HepG2 (cell line): ENCODE measurements around the gene C2CD4A. TPM values are rescaled to one million over a fixed set of nuclear protein-coding genes. Genes with fewer than 3 reads are reported as not detected.

Experiments used
- ATAC-seq: fragments of 200-7000 bp; cut with Tn5 transposase; 3 replicates; pipeline ENCODE4 v1.9.1; 2020; ENCODE audit warnings: mild to moderate bottlenecking, moderate library complexity
- BruUV-seq: library from RNA; stranded (reverse); fragments of 400-500 nt; replicated peaks from 2 replicates; lab custom pipeline; 2021; lab: Mats Ljungman, UMichigan
- CTCF ChIA-PET: fragments of 300-600 bp; formaldehyde crosslinking; extraction: SDS; loops from one replicate; lab custom pipeline; 2021; ENCODE audit warnings: low total read pairs, inconsistent platforms, low intra/inter-chr PET ratio; lab: Yijun Ruan, JAX
- POLR2A ChIA-PET: fragments of 350-600 bp; sonication (Branson Sonifier 250); formaldehyde crosslinking; loops from one replicate; lab custom pipeline; 2020; ENCODE audit warnings: antibody characterized with exemption, inconsistent platforms; lab: Yijun Ruan, JAX
- DNase-seq: peaks from one replicate; pipeline ENCODE4 v3.0.0-alpha.2; 2015; ENCODE audit warnings: low spot score
- FAIRE-seq: peaks from 3 replicates; lab custom pipeline; 2011; peaks lifted over from hg19 to GRCh38; lab: Jason Lieb, UNC
- H2AFZ ChIP-seq: one replicate; pipeline ENCODE4 v1.6.1; 2011; ENCODE audit warnings: low read length, inconsistent platforms
- H3K27ac ChIP-seq: fragments of 300-600 bp; 3 replicates; pipeline ENCODE4 v1.8.0; 2011; ENCODE audit warnings: mixed run types, mild to moderate bottlenecking, mixed read lengths, low read length, inconsistent platforms; ENCODE audit not compliant: insufficient read depth; ENCODE audit errors: extremely low read length
- H3K27me3 ChIP-seq, 2 experiments: fragments of 200-600 bp in 1 of 2; 2 replicates in 1 of 2; 3 replicates in 1 of 2; pipeline versions ENCODE4 v1.6.0 to v1.8.0; 2011; ENCODE audit warnings: low read length in 2 of 2, mild to moderate bottlenecking in 2 of 2, moderate library complexity in 2 of 2, inconsistent platforms in 1 of 2; ENCODE audit not compliant: insufficient read depth in 2 of 2, control insufficient read depth in 1 of 2
- H3K36me3 ChIP-seq, 2 experiments: fragments of 200-600 bp in 1 of 2; replicated peaks in 1 of 2; 2 replicates in 1 of 2; 3 replicates in 1 of 2; pipeline versions ENCODE4 v1.5.1 to v1.8.0; 2011; ENCODE audit warnings: low read length in 2 of 2, inconsistent platforms in 1 of 2; ENCODE audit not compliant: insufficient read depth in 2 of 2, control insufficient read depth in 1 of 2
- H3K4me1 ChIP-seq: 2 replicates; pipeline ENCODE4 v1.5.1; 2012; ENCODE audit warnings: low read length, inconsistent platforms; ENCODE audit not compliant: insufficient read depth
- H3K4me2 ChIP-seq: 2 replicates; pipeline ENCODE4 v1.6.0; 2011; ENCODE audit warnings: low read depth, low read length, inconsistent platforms
- H3K4me3 ChIP-seq, 3 experiments: fragments of 200-600 bp in 1 of 3; sonication (generic), shearing (Covaris generic) in 1 of 3; replicated peaks in 1 of 3; 2 replicates each; pipeline ENCODE4 v1.5.1; 2011 to 2016; ENCODE audit warnings: low read length in 3 of 3, inconsistent platforms in 2 of 3, low read depth in 2 of 3, mild to moderate bottlenecking in 2 of 3, control low read depth in 1 of 3, mixed read lengths in 1 of 3; ENCODE audit not compliant: insufficient read depth in 1 of 3
- H3K79me2 ChIP-seq: one replicate; pipeline ENCODE4 v1.6.1; 2011; ENCODE audit warnings: low read length, inconsistent platforms; ENCODE audit not compliant: insufficient read depth
- H3K9ac ChIP-seq: 2 replicates; pipeline ENCODE4 v1.6.0; 2011; ENCODE audit warnings: mild to moderate bottlenecking, low read depth, low read length, inconsistent platforms; ENCODE audit not compliant: insufficient read depth
- H3K9me3 ChIP-seq: 2 replicates; pipeline ENCODE4 v1.5.1; 2012; ENCODE audit warnings: mild to moderate bottlenecking, low read length
- H4K20me1 ChIP-seq: 2 replicates; pipeline ENCODE4 v1.6.0; 2011; ENCODE audit warnings: inconsistent platforms, mild to moderate bottlenecking, low read length, moderate library complexity; ENCODE audit not compliant: insufficient read depth
- FOXA1 ChIP-seq, 2 experiments: fragments of 450-650 bp in 1 of 2; sonication (generic) in 1 of 2; formaldehyde crosslinking in 1 of 2; IDR thresholded peaks; 2 replicates each; pipeline versions ENCODE4 v1.4.0 to v1.6.1; 2016 to 2020; ENCODE audit warnings: missing genetic modification reagents in 1 of 2
- FOXP1 ChIP-seq, 2 experiments: fragments of 450-650 bp in 1 of 2; IDR thresholded peaks; 2 replicates each; pipeline ENCODE4 v1.6.1; 2017 to 2018; ENCODE audit warnings: antibody characterized with exemption in 1 of 2
- HMGA1 ChIP-seq: sonication (generic); formaldehyde crosslinking; conservative IDR thresholded peaks from 2 replicates; pipeline ENCODE4 v1.4.0; 2020; ENCODE audit warnings: missing genetic modification reagents
- MAFF ChIP-seq: IDR thresholded peaks from 2 replicates; pipeline ENCODE4 v1.6.1; 2011; ENCODE audit warnings: low read depth, low read length, improper control_type of control experiment
- MLLT10 ChIP-seq: sonication (generic); formaldehyde crosslinking; IDR thresholded peaks from 2 replicates; pipeline ENCODE4 v1.4.0; 2020; ENCODE audit warnings: missing genetic modification reagents
- POLR2G ChIP-seq: fragments of 200-400 bp; formaldehyde crosslinking; IDR thresholded peaks from 2 replicates; pipeline ENCODE4 v1.6.1; 2018; ENCODE audit warnings: mild to moderate bottlenecking, low read depth, low read length, moderate library complexity
- RORA ChIP-seq: sonication (generic); formaldehyde crosslinking; IDR thresholded peaks from 2 replicates; pipeline ENCODE4 v1.5.0; 2020; ENCODE audit warnings: mild to moderate bottlenecking, missing genetic modification reagents, moderate library complexity
- TRIM24 ChIP-seq: sonication (generic); formaldehyde crosslinking; IDR thresholded peaks from 2 replicates; pipeline ENCODE4 v1.8.0; 2022; ENCODE audit warnings: mild to moderate bottlenecking, missing genetic modification reagents
- ZNF230 ChIP-seq: sonication (generic); formaldehyde crosslinking; IDR thresholded peaks from 2 replicates; pipeline ENCODE4 v1.4.0; 2020; ENCODE audit warnings: mild to moderate bottlenecking, missing genetic modification reagents
- ZNF256 ChIP-seq: sonication (generic); formaldehyde crosslinking; conservative IDR thresholded peaks from 2 replicates; pipeline ENCODE4 v1.4.0; 2020; ENCODE audit warnings: missing genetic modification reagents
- ZNF33B ChIP-seq: sonication (generic); formaldehyde crosslinking; IDR thresholded peaks from 2 replicates; pipeline ENCODE4 v1.5.1; 2020; ENCODE audit warnings: mild to moderate bottlenecking, missing genetic modification reagents
- ZNF343 ChIP-seq: sonication (generic); formaldehyde crosslinking; IDR thresholded peaks from 2 replicates; pipeline ENCODE4 v1.4.0; 2020; ENCODE audit warnings: mild to moderate bottlenecking, missing genetic modification reagents
- ZNF367 ChIP-seq: sonication (generic); formaldehyde crosslinking; IDR thresholded peaks from 2 replicates; pipeline ENCODE4 v1.4.0; 2020; ENCODE audit warnings: missing genetic modification reagents, borderline replicate concordance
- ZZZ3 ChIP-seq: sonication (generic); formaldehyde crosslinking; IDR thresholded peaks from 2 replicates; pipeline ENCODE4 v1.4.0; 2020; ENCODE audit warnings: missing genetic modification reagents, mild to moderate bottlenecking, borderline replicate concordance
- WGBS: methylation state at CpG from one replicate; pipeline ENCODE4 v1.1.6; 2017; ENCODE audit warnings: low lambda C conversion rate; 5-methylcytosine and 5-hydroxymethylcytosine counted together
- in situ Hi-C: cut with HindIII; loops from 2 replicates; pipeline ENCODE4 v1.10.0; 2017; ENCODE audit warnings: low pct_unique_long_range_greater_than_20kb; ENCODE audit not compliant: extremely low pct_ligation_motif_present
- intact Hi-C: fragments of 100-400 bp; cut with micrococcal nuclease; formaldehyde crosslinking; loops from one replicate; pipeline ENCODE4 v1.10.0; 2022; ENCODE audit not compliant: unreplicated experiment
- polyA plus RNA-seq, 8 experiments: library from polyadenylated mRNA; depleted of rRNA in 3 of 8; stranded (reverse) in 7 of 8; unstranded in 1 of 8; fragments of >200 nt; fragmentation: Illumina TruSeq in 4 of 8; extraction: Trizol in 4 of 8; gene quantifications; 2 replicates each; pipeline versions ENCODE4 v1.2.1 to v1.2.3, GENCODE V29; 2011 to 2016; ENCODE audit warnings: low read depth in 4 of 8, missing spikeins in 1 of 8, mixed read lengths in 1 of 8; ENCODE audit not compliant: insufficient read depth in 1 of 8
- total RNA-seq, 5 experiments: library from RNA; depleted of rRNA; stranded (reverse); fragments of >200 nt; fragmentation: Illumina TruSeq; extraction: Trizol; gene quantifications; 2 replicates each; pipeline ENCODE4 v1.2.3, GENCODE V29; 2016; ENCODE audit warnings: low read depth in 1 of 5
- TF ChIP-seq, protein P1 (sequence below): sonication (generic); formaldehyde crosslinking; IDR thresholded peaks from 2 replicates; pipeline ENCODE4 v1.4.0; 2020; ENCODE audit warnings: mild to moderate bottlenecking, low read depth, missing genetic modification reagents
- TF ChIP-seq, protein P2 (sequence below): sonication (generic); formaldehyde crosslinking; IDR thresholded peaks from 2 replicates; pipeline ENCODE4 v1.8.1; 2023; ENCODE audit warnings: mild to moderate bottlenecking, missing genetic modification reagents
- TF ChIP-seq, protein P3 (sequence below): sonication (generic); formaldehyde crosslinking; IDR thresholded peaks from 2 replicates; pipeline ENCODE4 v1.5.1; 2020; ENCODE audit warnings: mild to moderate bottlenecking, missing genetic modification reagents, borderline replicate concordance

Gene C2CD4A
- total and polyA plus RNA-seq, 2 of the 13 experiments (the other 11 are each of a cell fraction or from before 2014, with no cell fraction given), result 0.20 TPM; not detected in 1

- POLR2A ChIA-PET, result no interaction called here
- Histone ChIP-seq H3K27ac (no peak overlapping the region), H3K79me2 (no peaks in the 10 kb centered on the region), H3K9me3 (no peaks in the 10 kb centered on the region), H2AFZ (no peak overlapping the region), H3K4me3 (no peak overlapping the region), H4K20me1 (no peaks in the 10 kb centered on the region), H3K36me3 (no peaks in the 10 kb centered on the region), H3K27me3 (peaks cover 0 to 14% of the 10 kb centered on the region in 2 experiments; a peak in 1 of 5 replicates), H3K4me2 (no peak overlapping the region), H3K9ac (no peak overlapping the region), H3K4me1 (no peaks in the 10 kb centered on the region)
- intact Hi-C loops, result no loop called here
- no TSS peak for BruUV-seq
- FAIRE-seq, result no peak
- no peak for DNase-seq
- TF ChIP-seq ZZZ3 (CRISPR knock-in tag) (no peak), ZNF230 (CRISPR knock-in tag) (no peak), POLR2G (no peak), MAFF (no peak), FOXA1 (IDR thresholded peaks at IDR 0.05) (no peak), FOXA1 (CRISPR knock-in tag; IDR thresholded peaks at IDR 0.05) (no peak), ZNF343 (CRISPR knock-in tag) (no peak), MLLT10 (no peak), TRIM24 (CRISPR knock-in tag) (no peak), FOXP1 (IDR thresholded peaks at IDR 0.05) (no peak), FOXP1 (CRISPR knock-in tag; IDR thresholded peaks at IDR 0.05) (no peak), ZNF33B (CRISPR knock-in tag) (no peak), RORA (CRISPR knock-in tag) (no peak), ZNF256 (no peak), HMGA1 (CRISPR knock-in tag) (no peak), ZNF367 (CRISPR knock-in tag) (no peak)
- TF ChIP-seq, protein P1, sequence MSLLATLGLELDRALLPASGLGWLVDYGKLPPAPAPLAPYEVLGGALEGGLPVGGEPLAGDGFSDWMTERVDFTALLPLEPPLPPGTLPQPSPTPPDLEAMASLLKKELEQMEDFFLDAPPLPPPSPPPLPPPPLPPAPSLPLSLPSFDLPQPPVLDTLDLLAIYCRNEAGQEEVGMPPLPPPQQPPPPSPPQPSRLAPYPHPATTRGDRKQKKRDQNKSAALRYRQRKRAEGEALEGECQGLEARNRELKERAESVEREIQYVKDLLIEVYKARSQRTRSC (CRISPR knock-in tag), result no peak
- TF ChIP-seq, protein P2, sequence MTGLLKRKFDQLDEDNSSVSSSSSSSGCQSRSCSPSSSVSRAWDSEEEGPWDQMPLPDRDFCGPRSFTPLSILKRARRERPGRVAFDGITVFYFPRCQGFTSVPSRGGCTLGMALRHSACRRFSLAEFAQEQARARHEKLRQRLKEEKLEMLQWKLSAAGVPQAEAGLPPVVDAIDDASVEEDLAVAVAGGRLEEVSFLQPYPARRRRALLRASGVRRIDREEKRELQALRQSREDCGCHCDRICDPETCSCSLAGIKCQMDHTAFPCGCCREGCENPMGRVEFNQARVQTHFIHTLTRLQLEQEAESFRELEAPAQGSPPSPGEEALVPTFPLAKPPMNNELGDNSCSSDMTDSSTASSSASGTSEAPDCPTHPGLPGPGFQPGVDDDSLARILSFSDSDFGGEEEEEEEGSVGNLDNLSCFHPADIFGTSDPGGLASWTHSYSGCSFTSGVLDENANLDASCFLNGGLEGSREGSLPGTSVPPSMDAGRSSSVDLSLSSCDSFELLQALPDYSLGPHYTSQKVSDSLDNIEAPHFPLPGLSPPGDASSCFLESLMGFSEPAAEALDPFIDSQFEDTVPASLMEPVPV, result no peak
- TF ChIP-seq, protein P3, sequence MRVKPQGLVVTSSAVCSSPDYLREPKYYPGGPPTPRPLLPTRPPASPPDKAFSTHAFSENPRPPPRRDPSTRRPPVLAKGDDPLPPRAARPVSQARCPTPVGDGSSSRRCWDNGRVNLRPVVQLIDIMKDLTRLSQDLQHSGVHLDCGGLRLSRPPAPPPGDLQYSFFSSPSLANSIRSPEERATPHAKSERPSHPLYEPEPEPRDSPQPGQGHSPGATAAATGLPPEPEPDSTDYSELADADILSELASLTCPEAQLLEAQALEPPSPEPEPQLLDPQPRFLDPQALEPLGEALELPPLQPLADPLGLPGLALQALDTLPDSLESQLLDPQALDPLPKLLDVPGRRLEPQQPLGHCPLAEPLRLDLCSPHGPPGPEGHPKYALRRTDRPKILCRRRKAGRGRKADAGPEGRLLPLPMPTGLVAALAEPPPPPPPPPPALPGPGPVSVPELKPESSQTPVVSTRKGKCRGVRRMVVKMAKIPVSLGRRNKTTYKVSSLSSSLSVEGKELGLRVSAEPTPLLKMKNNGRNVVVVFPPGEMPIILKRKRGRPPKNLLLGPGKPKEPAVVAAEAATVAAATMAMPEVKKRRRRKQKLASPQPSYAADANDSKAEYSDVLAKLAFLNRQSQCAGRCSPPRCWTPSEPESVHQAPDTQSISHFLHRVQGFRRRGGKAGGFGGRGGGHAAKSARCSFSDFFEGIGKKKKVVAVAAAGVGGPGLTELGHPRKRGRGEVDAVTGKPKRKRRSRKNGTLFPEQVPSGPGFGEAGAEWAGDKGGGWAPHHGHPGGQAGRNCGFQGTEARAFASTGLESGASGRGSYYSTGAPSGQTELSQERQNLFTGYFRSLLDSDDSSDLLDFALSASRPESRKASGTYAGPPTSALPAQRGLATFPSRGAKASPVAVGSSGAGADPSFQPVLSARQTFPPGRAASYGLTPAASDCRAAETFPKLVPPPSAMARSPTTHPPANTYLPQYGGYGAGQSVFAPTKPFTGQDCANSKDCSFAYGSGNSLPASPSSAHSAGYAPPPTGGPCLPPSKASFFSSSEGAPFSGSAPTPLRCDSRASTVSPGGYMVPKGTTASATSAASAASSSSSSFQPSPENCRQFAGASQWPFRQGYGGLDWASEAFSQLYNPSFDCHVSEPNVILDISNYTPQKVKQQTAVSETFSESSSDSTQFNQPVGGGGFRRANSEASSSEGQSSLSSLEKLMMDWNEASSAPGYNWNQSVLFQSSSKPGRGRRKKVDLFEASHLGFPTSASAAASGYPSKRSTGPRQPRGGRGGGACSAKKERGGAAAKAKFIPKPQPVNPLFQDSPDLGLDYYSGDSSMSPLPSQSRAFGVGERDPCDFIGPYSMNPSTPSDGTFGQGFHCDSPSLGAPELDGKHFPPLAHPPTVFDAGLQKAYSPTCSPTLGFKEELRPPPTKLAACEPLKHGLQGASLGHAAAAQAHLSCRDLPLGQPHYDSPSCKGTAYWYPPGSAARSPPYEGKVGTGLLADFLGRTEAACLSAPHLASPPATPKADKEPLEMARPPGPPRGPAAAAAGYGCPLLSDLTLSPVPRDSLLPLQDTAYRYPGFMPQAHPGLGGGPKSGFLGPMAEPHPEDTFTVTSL (CRISPR knock-in tag), result no peak
- CTCF ChIA-PET, result no interaction called here
- whole genome bisulfite sequencing, result 33% methylated on average over 9 of the region's 9 CpGs
- in situ Hi-C loops, result no loop called here
- ATAC-seq, result no peak
Measured at GRCh38 chr15:62075595-62076277, 9.0 kb downstream of the C2CD4A start.
